K562 (cell line): ENCODE results near the gene ANO1. TPM values are rescaled to one million over a fixed set of nuclear protein-coding genes. Genes with fewer than 3 reads are reported as not detected.

Experiments used
- ATAC-seq: fragments of 200-7000 bp; cut with Tn5 transposase; 3 replicates; pipeline ENCODE4 v1.9.1; 2020; ENCODE audit warnings: moderate library complexity
- BruUV-seq: library from RNA; stranded (reverse); fragments of 400-500 nt; replicated peaks from 2 replicates; lab custom pipeline; 2021; lab: Mats Ljungman, UMichigan
- CTCF ChIA-PET: fragments of 300-600 bp; formaldehyde crosslinking; extraction: SDS; loops from one replicate; lab custom pipeline; 2021; ENCODE audit warnings: low intra/inter-chr PET ratio; lab: Yijun Ruan, JAX
- POLR2A ChIA-PET: fragments of 300-600, 350-650 bp; sonication (Branson Sonifier 250); formaldehyde crosslinking; extraction: SDS; loops from one replicate; lab custom pipeline; 2021; ENCODE audit warnings: antibody characterized with exemption, inconsistent platforms; lab: Yijun Ruan, JAX
- DNase-seq, 4 experiments: peaks; one replicate each; pipeline versions ENCODE4 v3.0.0 to v3.0.0-alpha.2; 2011 to 2018; ENCODE audit warnings: low spot score in 3 of 4, mixed read lengths in 3 of 4; ENCODE audit errors: extremely low read depth in 1 of 4
- FAIRE-seq: peaks from 2 replicates; lab custom pipeline; 2011; peaks lifted over from hg19 to GRCh38; lab: Jason Lieb, UNC
- H2AFZ ChIP-seq: 2 replicates; pipeline ENCODE4 v1.6.0; 2011; ENCODE audit warnings: low read depth, low read length, control low read depth, inconsistent platforms
- H3K27ac ChIP-seq: fragments of 200-600 bp; 3 replicates; pipeline ENCODE4 v1.8.0; 2011; ENCODE audit warnings: low read depth, mild to moderate bottlenecking, control low read depth, inconsistent platforms, low read length, moderate library complexity, mixed read lengths; ENCODE audit errors: extremely low read depth
- H3K27me3 ChIP-seq, 2 experiments: fragments of 300-600 bp in 1 of 2; 2 replicates in 1 of 2; 3 replicates in 1 of 2; pipeline versions ENCODE4 v1.6.0 to v1.8.0; 2011; ENCODE audit warnings: inconsistent platforms in 2 of 2, low read length in 2 of 2, mild to moderate bottlenecking in 1 of 2, mixed read lengths in 1 of 2, moderate library complexity in 1 of 2; ENCODE audit not compliant: control insufficient read depth in 2 of 2, insufficient read depth in 2 of 2
- H3K36me3 ChIP-seq: fragments of 300-600 bp; 3 replicates; pipeline ENCODE4 v1.8.0; 2011; ENCODE audit warnings: mild to moderate bottlenecking, low read length, inconsistent platforms; ENCODE audit not compliant: control insufficient read depth, insufficient read depth
- H3K4me1 ChIP-seq, 2 experiments: fragments of 200-600 bp in 1 of 2; replicated peaks in 1 of 2; 2 replicates in 1 of 2; 3 replicates in 1 of 2; pipeline versions ENCODE4 v1.5.1 to v1.8.0; 2011; ENCODE audit warnings: inconsistent platforms in 2 of 2, low read length in 2 of 2, mild to moderate bottlenecking in 1 of 2, mixed read lengths in 1 of 2, moderate library complexity in 1 of 2; ENCODE audit not compliant: control insufficient read depth in 2 of 2, insufficient read depth in 2 of 2
- H3K4me2 ChIP-seq: 2 replicates; pipeline ENCODE4 v1.6.1; 2011; ENCODE audit warnings: low read length, control low read depth, inconsistent platforms, mixed read lengths; ENCODE audit not compliant: insufficient read depth
- H3K4me3 ChIP-seq: fragments of 200-600 bp; sonication (generic), shearing (Covaris generic); 2 replicates; pipeline ENCODE4 v1.5.1; 2016; ENCODE audit warnings: control low read depth, inconsistent platforms
- H3K79me2 ChIP-seq: fragments of 200-600 bp; 3 replicates; pipeline ENCODE4 v1.8.0; 2011; ENCODE audit warnings: low read length, inconsistent platforms; ENCODE audit not compliant: control insufficient read depth, insufficient read depth
- H3K9ac ChIP-seq, 2 experiments: 2 replicates each; pipeline versions ENCODE4 v1.6.0 to v1.6.1; 2011; ENCODE audit warnings: low read depth in 2 of 2, low read length in 2 of 2, control low read depth in 1 of 2, inconsistent platforms in 1 of 2, mild to moderate bottlenecking in 1 of 2, mixed read lengths in 1 of 2; ENCODE audit not compliant: insufficient read depth in 1 of 2
- H3K9me1 ChIP-seq: one replicate; pipeline ENCODE4 v1.6.0; 2011; ENCODE audit warnings: inconsistent platforms, mild to moderate bottlenecking, low read length, moderate library complexity; ENCODE audit not compliant: control insufficient read depth, insufficient read depth
- H3K9me3 ChIP-seq: replicated peaks from 2 replicates; pipeline ENCODE4 v1.5.1; 2011; ENCODE audit warnings: low read depth, low read length, inconsistent platforms; ENCODE audit not compliant: control insufficient read depth, insufficient read depth
- H4K20me1 ChIP-seq: replicated peaks from 2 replicates; pipeline ENCODE4 v1.6.1; 2011; ENCODE audit warnings: low read length, inconsistent platforms, mixed read lengths; ENCODE audit not compliant: control insufficient read depth, insufficient read depth
- ATF1 ChIP-seq, 2 experiments: fragments of 450-650 bp in 1 of 2; IDR thresholded peaks; 2 replicates each; pipeline ENCODE4 v1.6.1; 2016; ENCODE audit warnings: missing compliant biosample characterization in 1 of 2, missing genetic modification characterization in 1 of 2
- BCOR ChIP-seq: fragments of 450-650 bp; IDR thresholded peaks from 2 replicates; pipeline ENCODE4 v1.6.1; 2016
- CHD1 ChIP-seq: fragments of 200-600 bp; sonication (generic); IDR thresholded peaks from one replicate; pipeline ENCODE4 v1.6.1; 2012; ENCODE audit warnings: mild to moderate bottlenecking, moderate library complexity, low read length, inconsistent platforms
- CXXC5 ChIP-seq: fragments of 250-450 bp; sonication (Bioruptor Pico); IDR thresholded peaks from 2 replicates; pipeline ENCODE4 v1.8.0; 2022; ENCODE audit warnings: inconsistent platforms, mild to moderate bottlenecking, moderate library complexity
- KDM1A ChIP-seq, 2 experiments: fragments of 450-650 bp; IDR thresholded peaks; 2 replicates each; pipeline ENCODE4 v1.6.1; 2016; ENCODE audit warnings: mild to moderate bottlenecking in 2 of 2
- NFYB ChIP-seq: IDR thresholded peaks from 2 replicates; pipeline ENCODE4 v1.6.1; 2011; ENCODE audit warnings: mild to moderate bottlenecking, moderate library complexity; ENCODE audit not compliant: insufficient read length; ENCODE audit errors: extremely low read depth
- RBM25 ChIP-seq: fragments of 200-400 bp; formaldehyde crosslinking; IDR thresholded peaks from 2 replicates; pipeline ENCODE4 v1.6.1; 2018; ENCODE audit warnings: low read length, low read depth, moderate library complexity; ENCODE audit not compliant: severe bottlenecking
- TAF1 ChIP-seq: IDR thresholded peaks from 2 replicates; pipeline ENCODE4 v1.6.1; 2011; ENCODE audit warnings: mild to moderate bottlenecking, low read length, moderate library complexity; ENCODE audit not compliant: insufficient read depth, control insufficient read depth, severe bottlenecking; ENCODE audit errors: extremely low read depth
- ZFP36 ChIP-seq: fragments of 150-350 bp; IDR thresholded peaks from 2 replicates; pipeline ENCODE4 v1.6.1; 2018; ENCODE audit warnings: low read length, low read depth; ENCODE audit not compliant: partially characterized antibody
- ZNF24 ChIP-seq: fragments of 450-650 bp; IDR thresholded peaks from 2 replicates; pipeline ENCODE4 v1.6.1; 2016
- WGBS: fragments of 100-300 bp; shearing (Covaris generic); methylation state at CpG from one replicate; pipeline ENCODE4 v1.1.6; 2016; ENCODE audit warnings: low coverage, mixed read lengths; ENCODE audit not compliant: insufficient coverage; ENCODE audit errors: missing lambda C conversion rate; 5-methylcytosine and 5-hydroxymethylcytosine counted together
- in situ Hi-C: fragments of 300-500 bp; cut with MboI; formaldehyde crosslinking; loops from 4 replicates; pipeline ENCODE4 v1.15.0; 2018; ENCODE audit warnings: inconsistent platforms, mixed read lengths
- intact Hi-C: fragments of 100-400 bp; cut with micrococcal nuclease; formaldehyde crosslinking; loops from 2 replicates; pipeline ENCODE4 v1.14.2; 2022
- polyA plus RNA-seq, 8 experiments: library from polyadenylated mRNA; depleted of rRNA in 4 of 8; stranded (reverse) in 5 of 8; unstranded in 3 of 8; fragments of >200 nt; fragmentation: Nextera tagmentation in 2 of 8; fragmentation: Illumina TruSeq in 1 of 8; extraction: Ambion mirVana in 2 of 8; extraction: Trizol in 1 of 8; gene quantifications; 2 replicates each; pipeline versions ENCODE4 v1.2.1 to v1.2.3, GENCODE V29; 2011 to 2014; ENCODE audit warnings: inconsistent platforms in 1 of 8, missing spikeins in 1 of 8
- total RNA-seq, 7 experiments: library from RNA; depleted of rRNA in 6 of 7; stranded (reverse); fragments of >200 nt in 6 of 7; fragmentation: Illumina TruSeq in 2 of 7; extraction: Trizol in 2 of 7; gene quantifications; 2 replicates each; pipeline versions ENCODE4 v1.2.1 to v1.2.3, GENCODE V29; 2011 to 2021; ENCODE audit warnings: low replicate concordance in 1 of 7
- TF ChIP-seq, protein P1 (sequence below), 2 experiments: IDR thresholded peaks; 2 replicates each; pipeline ENCODE4 v1.6.1; 2011; ENCODE audit warnings: borderline replicate concordance in 1 of 2, control low read depth in 1 of 2, low read depth in 1 of 2, low read length in 1 of 2, mild to moderate bottlenecking in 1 of 2, mixed read lengths in 1 of 2, moderate library complexity in 1 of 2; ENCODE audit not compliant: insufficient read depth in 1 of 2, insufficient read length in 1 of 2, poor library complexity in 1 of 2, severe bottlenecking in 1 of 2; ENCODE audit errors: extremely low read depth in 1 of 2
- TF ChIP-seq, protein P2 (sequence below): sonication (generic); formaldehyde crosslinking; IDR thresholded peaks from 2 replicates; pipeline ENCODE4 v1.8.1; 2023; ENCODE audit warnings: mild to moderate bottlenecking, missing genetic modification reagents

Gene ANO1
- total and polyA plus RNA-seq, 9 of the 15 experiments (the other 6 are each of a cell fraction or from before 2014, with no cell fraction given), result not detected

DNA sequence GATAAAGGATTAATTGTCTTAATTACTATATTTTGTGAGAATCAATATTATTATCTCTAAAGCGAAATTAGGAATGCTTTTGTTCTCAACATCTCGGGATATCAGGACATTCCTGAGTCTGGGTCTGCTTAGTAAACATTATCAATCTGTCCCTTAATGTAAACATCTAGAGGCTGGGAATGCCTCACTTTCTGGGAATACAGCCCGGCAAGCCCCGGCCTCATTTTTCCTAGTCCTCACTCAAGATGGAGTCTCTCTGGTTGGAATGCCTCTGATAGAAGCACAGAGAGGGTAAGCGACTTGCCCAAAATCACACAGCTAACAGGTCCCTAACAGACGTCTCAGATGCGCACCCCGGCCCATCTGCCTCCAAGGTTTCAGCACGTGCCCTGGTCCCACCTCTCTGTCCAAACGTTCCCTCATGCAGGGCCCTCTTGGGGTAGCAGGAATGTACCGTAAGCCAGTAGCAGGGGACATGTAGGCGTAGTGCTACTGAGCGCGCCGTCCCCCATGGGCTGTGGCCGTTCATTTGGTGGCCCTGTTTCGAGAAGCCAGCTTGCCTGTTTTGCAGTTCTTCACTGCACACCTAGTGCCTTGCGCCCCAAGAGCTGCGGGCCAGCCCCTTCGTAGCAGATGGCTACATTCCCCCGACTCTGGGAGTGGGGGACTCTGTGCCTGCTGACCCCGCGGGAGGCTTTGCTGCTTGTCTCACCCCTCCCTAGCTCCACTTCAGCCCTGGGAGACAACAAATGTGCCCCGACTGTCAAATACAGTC is 62.8 kb downstream of the ANO1 start:
- Histone ChIP-seq H3K36me3 (no peaks in the 10 kb centered on the region), H3K79me2 (no peaks in the 10 kb centered on the region), H3K4me1 (peaks cover 0 to 3% of the 10 kb centered on the region in 2 experiments; a peak in 1 of 5 replicates), H4K20me1 (peaks cover 20% of the 10 kb centered on the region; the same call in 1 of the 2 replicates), H3K27ac (no peak overlapping the region), H3K4me3 (no peak overlapping the region), H3K4me2 (no peak overlapping the region), H3K9ac (0 out of 4 replicates have a peak overlapping the region, but pooled peaks of 1 of the 2 experiments have one; percentile 31), H3K27me3 (peaks cover 54 to 79% of the 10 kb centered on the region in 2 experiments), H3K9me1 (no peaks in the 10 kb centered on the region), H2AFZ (no peak overlapping the region), H3K9me3 (no peaks in the 10 kb centered on the region)
- DNase-seq (no peak), FAIRE-seq (no peak), ATAC-seq (no peak)
- BruUV-seq, result no TSS peak
- intact Hi-C loops, result no loop called here
- POLR2A ChIA-PET, result no interaction called here
- WGBS, result 20% methylated on average over 24 of the region's 24 CpGs
- in situ Hi-C loops, result no loop called here
- CTCF ChIA-PET, result no interaction called here
- TF ChIP-seq, protein P1, sequence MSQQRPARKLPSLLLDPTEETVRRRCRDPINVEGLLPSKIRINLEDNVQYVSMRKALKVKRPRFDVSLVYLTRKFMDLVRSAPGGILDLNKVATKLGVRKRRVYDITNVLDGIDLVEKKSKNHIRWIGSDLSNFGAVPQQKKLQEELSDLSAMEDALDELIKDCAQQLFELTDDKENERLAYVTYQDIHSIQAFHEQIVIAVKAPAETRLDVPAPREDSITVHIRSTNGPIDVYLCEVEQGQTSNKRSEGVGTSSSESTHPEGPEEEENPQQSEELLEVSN (IDR thresholded peaks at IDR 0.05; ENCODE audit: borderline replicate concordance in 1 of 2, extremely low read depth in 1 of 2, insufficient read depth in 1 of 2, insufficient read length in 1 of 2, low read depth in 1 of 2, low read length in 1 of 2, poor library complexity in 1 of 2, severe bottlenecking in 1 of 2), result peak in 1 of 2 experiments; percentile 12
- TF ChIP-seq ZFP36 (peak; percentile 82), CXXC5 (CRISPR knock-in tag) (no peak), BCOR (peak; percentile 48; the same call in 1 of the 2 replicates), ATF1 (CRISPR knock-in tag; IDR thresholded peaks at IDR 0.05) (no peak), ATF1 (tag; IDR thresholded peaks at IDR 0.05) (no peak), NFYB (no peak), CHD1 (no peak), TAF1 (no peak), ZNF24 (no peak), KDM1A (IDR thresholded peaks at IDR 0.05) (peak in 1 of 2 experiments; percentile 50; a peak in 1 of 4 replicates), RBM25 (peak; percentile 86)
- TF ChIP-seq, protein P2, sequence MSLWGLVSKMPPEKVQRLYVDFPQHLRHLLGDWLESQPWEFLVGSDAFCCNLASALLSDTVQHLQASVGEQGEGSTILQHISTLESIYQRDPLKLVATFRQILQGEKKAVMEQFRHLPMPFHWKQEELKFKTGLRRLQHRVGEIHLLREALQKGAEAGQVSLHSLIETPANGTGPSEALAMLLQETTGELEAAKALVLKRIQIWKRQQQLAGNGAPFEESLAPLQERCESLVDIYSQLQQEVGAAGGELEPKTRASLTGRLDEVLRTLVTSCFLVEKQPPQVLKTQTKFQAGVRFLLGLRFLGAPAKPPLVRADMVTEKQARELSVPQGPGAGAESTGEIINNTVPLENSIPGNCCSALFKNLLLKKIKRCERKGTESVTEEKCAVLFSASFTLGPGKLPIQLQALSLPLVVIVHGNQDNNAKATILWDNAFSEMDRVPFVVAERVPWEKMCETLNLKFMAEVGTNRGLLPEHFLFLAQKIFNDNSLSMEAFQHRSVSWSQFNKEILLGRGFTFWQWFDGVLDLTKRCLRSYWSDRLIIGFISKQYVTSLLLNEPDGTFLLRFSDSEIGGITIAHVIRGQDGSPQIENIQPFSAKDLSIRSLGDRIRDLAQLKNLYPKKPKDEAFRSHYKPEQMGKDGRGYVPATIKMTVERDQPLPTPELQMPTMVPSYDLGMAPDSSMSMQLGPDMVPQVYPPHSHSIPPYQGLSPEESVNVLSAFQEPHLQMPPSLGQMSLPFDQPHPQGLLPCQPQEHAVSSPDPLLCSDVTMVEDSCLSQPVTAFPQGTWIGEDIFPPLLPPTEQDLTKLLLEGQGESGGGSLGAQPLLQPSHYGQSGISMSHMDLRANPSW, result no peak
- TF ChIP-seq, all 486 proteins: peak for 5
